ENCODE data around the gene FOXO6.

Gene FOXO6

GRCh38 chr1:41363591-41364320 lies 2.5 kb downstream of the FOXO6 start:
- no peaks in the 10 kb centered on the region for H3K79me2 ChIP-seq
- TF ChIP-seq CTCF (IDR thresholded peaks at IDR 0.05), result no peak
- no peaks in the 10 kb centered on the region for H3K36me3 ChIP-seq (ENCODE audit: control insufficient read depth, insufficient read depth, low read length)
- peaks cover 2% of the 10 kb centered on the region for H3K4me1 ChIP-seq
- H3K9ac ChIP-seq, result no peak overlapping the region
- H3K27me3 ChIP-seq (ENCODE audit: control insufficient read depth, insufficient read depth, low read length), result no peaks in the 10 kb centered on the region
- H3K4me2 ChIP-seq (ENCODE audit: low read length), result no peak overlapping the region
- H3K4me3 ChIP-seq (ENCODE audit: low read depth, low read length), result no peak overlapping the region
- no peak overlapping the region for H3K27ac ChIP-seq
- no peak overlapping the region for H2AFZ ChIP-seq
- H3K9me3 ChIP-seq (ENCODE audit: control insufficient read depth, low read length), result no peaks in the 10 kb centered on the region

GRCh38 chr1:41364442-41365319 lies 3.4 kb downstream of the FOXO6 start:
- Histone ChIP-seq H3K27ac (no peak overlapping the region), H3K9ac (no peak overlapping the region)
- no peak for TF ChIP-seq CTCF (IDR thresholded peaks at IDR 0.05)

GRCh38 chr1:41365320-41365633 lies 4.0 kb downstream of the FOXO6 start:
- Histone ChIP-seq H3K4me1 (peaks cover 3% of the 10 kb centered on the region), H3K4me2 (ENCODE audit: low read length) (peak overlapping the region; percentile 60), H3K9ac (no peak overlapping the region), H3K9me3 (ENCODE audit: control insufficient read depth, low read length) (no peaks in the 10 kb centered on the region), H3K79me2 (no peaks in the 10 kb centered on the region), H3K36me3 (ENCODE audit: control insufficient read depth, insufficient read depth, low read length) (no peaks in the 10 kb centered on the region), H3K27me3 (ENCODE audit: control insufficient read depth, insufficient read depth, low read length) (no peaks in the 10 kb centered on the region), H3K4me3 (ENCODE audit: low read depth, low read length) (no peak overlapping the region), H2AFZ (no peak overlapping the region), H3K27ac (no peak overlapping the region)
- TF ChIP-seq CTCF (IDR thresholded peaks at IDR 0.05), result no peak

More at GRCh38 chr1:41364442-41365319, 3.4 kb downstream of the FOXO6 start:
- Histone ChIP-seq H3K4me2 (ENCODE audit: low read length) (no peak overlapping the region), H3K36me3 (ENCODE audit: control insufficient read depth, insufficient read depth, low read length) (no peaks in the 10 kb centered on the region), H3K4me3 (ENCODE audit: low read depth, low read length) (no peak overlapping the region), H3K4me1 (peaks cover 2% of the 10 kb centered on the region), H3K27me3 (ENCODE audit: control insufficient read depth, insufficient read depth, low read length) (no peaks in the 10 kb centered on the region), H3K79me2 (no peaks in the 10 kb centered on the region), H2AFZ (no peak overlapping the region), H3K9me3 (ENCODE audit: control insufficient read depth, low read length) (no peaks in the 10 kb centered on the region)

- no peak overlapping the region for H3K9ac ChIP-seq
- H3K79me2 ChIP-seq, result no peaks in the 10 kb centered on the region
- no peak overlapping the region for H3K4me3 ChIP-seq (ENCODE audit: low read depth, low read length)
- H3K4me2 ChIP-seq (ENCODE audit: low read length), result peak overlapping the region; percentile 60
- peaks cover 9% of the 10 kb centered on the region for H3K4me1 ChIP-seq
- H3K27ac ChIP-seq, result peak overlapping the region; percentile 34
- no peak for TF ChIP-seq CTCF (IDR thresholded peaks at IDR 0.05)
- H3K27me3 ChIP-seq (ENCODE audit: control insufficient read depth, insufficient read depth, low read length), result no peaks in the 10 kb centered on the region
- H3K36me3 ChIP-seq (ENCODE audit: control insufficient read depth, insufficient read depth, low read length), result no peaks in the 10 kb centered on the region
- peak overlapping the region; percentile 64 for H2AFZ ChIP-seq
- no peaks in the 10 kb centered on the region for H3K9me3 ChIP-seq (ENCODE audit: control insufficient read depth, low read length)
Measured at GRCh38 chr1:41365772-41366454, 4.7 kb downstream of the FOXO6 start.
